ENCODE data around the gene ANXA1.

ANXA1 gene

GRCh38 chr9:73132034-73132776 lies 19.5 kb upstream of the ANXA1 start:
- ATAC-seq, result peak; percentile 96
- H3K27me3 Mint-ChIP-seq, result no peaks in the 10 kb centered on the region
- DNase-seq, result peak; percentile 56 to 73
- peaks cover 20% of the 10 kb centered on the region for H3K4me1 Mint-ChIP-seq
- H3K9me3 Mint-ChIP-seq, result no peaks in the 10 kb centered on the region
- H3K27ac Mint-ChIP-seq, result peak overlapping the region; percentile 36 to 98
- H3K4me3 Mint-ChIP-seq, result peak overlapping the region; percentile 62 to 91

- ATAC-seq (no peak), DNase-seq (no peak)
- Mint-ChIP-seq H3K4me3 (peak overlapping the region; percentile 62 to 91), H3K27ac (peak overlapping the region; percentile 84 to 98), H3K4me1 (peaks cover 28% of the 10 kb centered on the region), H3K27me3 (no peaks in the 10 kb centered on the region), H3K9me3 (no peaks in the 10 kb centered on the region)
Measured at GRCh38 chr9:73133022-73133651, 18.5 kb upstream of the ANXA1 start.

GRCh38 chr9:73133921-73134407 lies 17.7 kb upstream of the ANXA1 start:
- ATAC-seq (no peak), DNase-seq (no peak)
- H3K9me3 Mint-ChIP-seq, result no peaks in the 10 kb centered on the region
- peak overlapping the region; percentile 48 to 76 for H3K27ac Mint-ChIP-seq
- H3K4me1 Mint-ChIP-seq, result peaks cover 33% of the 10 kb centered on the region
- peak overlapping the region in 1 of 2 donors; percentile 39 for H3K4me3 Mint-ChIP-seq
- no peaks in the 10 kb centered on the region for H3K27me3 Mint-ChIP-seq

GRCh38 chr9:73135394-73135793 lies 16.3 kb upstream of the ANXA1 start:
- no peak for ATAC-seq
- Mint-ChIP-seq H3K9me3 (no peaks in the 10 kb centered on the region), H3K27me3 (no peaks in the 10 kb centered on the region), H3K4me3 (no peak overlapping the region), H3K4me1 (peaks cover 37% of the 10 kb centered on the region), H3K27ac (peak overlapping the region in 1 of 2 donors; percentile 62)
- no peak for DNase-seq

DNA sequence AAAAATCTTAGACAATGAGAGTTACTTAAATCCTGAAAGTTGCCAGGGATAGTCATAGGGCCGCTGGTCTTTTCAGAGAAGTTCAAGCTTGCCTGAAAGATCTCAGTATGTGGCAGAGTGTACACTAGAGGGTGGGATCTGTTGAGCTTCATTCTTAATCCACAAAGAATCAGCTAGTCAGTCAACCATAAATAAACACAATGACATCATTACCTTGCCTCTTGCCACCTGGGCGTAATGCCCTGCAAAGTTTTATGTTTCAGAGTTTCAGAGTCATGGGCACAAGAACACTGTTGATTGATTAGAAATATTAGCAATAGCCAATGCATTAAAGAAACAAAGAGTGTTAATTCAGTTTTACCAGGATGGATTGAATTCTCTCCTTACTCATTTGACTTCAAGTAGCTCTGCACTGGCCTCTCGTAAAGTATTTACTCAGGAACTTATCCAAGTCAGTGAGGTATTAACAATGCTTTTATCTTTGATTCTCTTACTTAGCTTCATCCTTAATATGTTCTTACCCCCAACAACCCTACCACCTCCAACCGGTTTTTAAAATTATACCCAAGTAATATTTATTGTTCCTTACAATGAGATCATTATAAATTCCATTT lies 14.3 kb upstream of the ANXA1 start:
- Mint-ChIP-seq H3K27me3 (no peaks in the 10 kb centered on the region), H3K27ac (peak overlapping the region in 1 of 2 donors; percentile 69)
- no peak for DNase-seq

DNA sequence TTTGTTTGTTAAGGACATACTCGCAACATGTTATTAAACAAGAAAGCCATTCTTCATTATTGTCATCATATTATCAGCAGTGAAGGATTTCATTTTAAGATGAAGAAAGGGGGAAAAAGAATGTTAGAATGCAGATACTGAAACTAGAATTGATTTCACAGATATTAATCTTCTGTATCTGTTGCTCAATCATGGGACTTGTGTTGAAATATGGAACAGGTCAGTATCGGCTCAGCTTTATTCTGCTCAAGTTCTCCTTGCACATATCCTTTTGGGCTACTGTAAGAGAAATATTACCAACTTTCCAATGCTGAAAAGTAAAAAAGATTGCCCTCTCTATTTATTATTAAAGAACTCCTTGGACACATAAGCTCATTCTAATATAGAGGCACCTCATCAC lies 13.8 kb upstream of the ANXA1 start:
- ATAC-seq (no peak), DNase-seq (no peak)
- Mint-ChIP-seq H3K4me3 (no peak overlapping the region), H3K9me3 (peaks cover 0 to 7% of the 10 kb centered on the region in 2 donors), H3K27me3 (no peaks in the 10 kb centered on the region), H3K4me1 (peaks cover 37% of the 10 kb centered on the region), H3K27ac (no peak overlapping the region)

More for the DNA sequence above, 14.3 kb upstream of the ANXA1 start:
- no peak for ATAC-seq
- H3K4me3 Mint-ChIP-seq, result no peak overlapping the region
- H3K4me1 Mint-ChIP-seq, result peaks cover 37% of the 10 kb centered on the region
- peaks cover 0 to 6% of the 10 kb centered on the region in 2 donors for H3K9me3 Mint-ChIP-seq

GRCh38 chr9:73138516-73138915 lies 13.1 kb upstream of the ANXA1 start:
- Mint-ChIP-seq H3K4me3 (no peak overlapping the region), H3K9me3 (peaks cover 0 to 7% of the 10 kb centered on the region in 2 donors), H3K4me1 (peaks cover 42% of the 10 kb centered on the region), H3K27me3 (no peaks in the 10 kb centered on the region), H3K27ac (no peak overlapping the region)
- DNase-seq (no peak), ATAC-seq (no peak)

GRCh38 chr9:73141282-73141681 lies 10.4 kb upstream of the ANXA1 start:
- no peaks in the 10 kb centered on the region for H3K27me3 Mint-ChIP-seq
- ATAC-seq, result no peak
- no peak overlapping the region for H3K27ac Mint-ChIP-seq
- peaks cover 0 to 7% of the 10 kb centered on the region in 2 donors for H3K9me3 Mint-ChIP-seq
- H3K4me1 Mint-ChIP-seq, result peaks cover 54% of the 10 kb centered on the region
- DNase-seq, result no peak
- no peak overlapping the region for H3K4me3 Mint-ChIP-seq

- Mint-ChIP-seq H3K9me3 (peaks cover 4 to 7% of the 10 kb centered on the region in 2 donors), H3K27ac (peak overlapping the region; percentile 76 to 88), H3K4me1 (peaks cover 55% of the 10 kb centered on the region), H3K4me3 (peak overlapping the region; percentile 60 to 64), H3K27me3 (no peaks in the 10 kb centered on the region)
- ATAC-seq, result no peak
- DNase-seq, result no peak
Measured at GRCh38 chr9:73143711-73144328, 7.8 kb upstream of the ANXA1 start.

GRCh38 chr9:73146111-73146815 lies 5.4 kb upstream of the ANXA1 start:
- peaks cover 70% of the 10 kb centered on the region for H3K4me1 Mint-ChIP-seq
- H3K9me3 Mint-ChIP-seq, result peaks cover 4 to 7% of the 10 kb centered on the region in 2 donors
- DNase-seq, result no peak
- no peaks in the 10 kb centered on the region for H3K27me3 Mint-ChIP-seq
- H3K27ac Mint-ChIP-seq, result no peak overlapping the region
- H3K4me3 Mint-ChIP-seq, result no peak overlapping the region
- no peak for ATAC-seq

- H3K4me1 Mint-ChIP-seq, result peaks cover 79% of the 10 kb centered on the region
- ATAC-seq (no peak), DNase-seq (no peak)
- H3K27me3 Mint-ChIP-seq, result no peaks in the 10 kb centered on the region
- peaks cover 0 to 4% of the 10 kb centered on the region in 2 donors for H3K9me3 Mint-ChIP-seq
- H3K4me3 Mint-ChIP-seq, result peak overlapping the region in 1 of 2 donors; percentile 19
- H3K27ac Mint-ChIP-seq, result peak overlapping the region in 1 of 2 donors; percentile 34
Measured at GRCh38 chr9:73148447-73148937, 3.2 kb upstream of the ANXA1 start.

GRCh38 chr9:73149371-73150067 lies 2.1 kb upstream of the ANXA1 start:
- DNase-seq, result no peak
- Mint-ChIP-seq H3K27me3 (no peaks in the 10 kb centered on the region), H3K9me3 (peaks cover 0 to 4% of the 10 kb centered on the region in 2 donors), H3K27ac (peak overlapping the region; percentile 22 to 67), H3K4me3 (peak overlapping the region; percentile 59 to 66), H3K4me1 (peaks cover 79% of the 10 kb centered on the region)
- peak; percentile 87 for ATAC-seq

- Mint-ChIP-seq H3K4me3 (peak overlapping the region; percentile 62 to 82), H3K27ac (peak overlapping the region in 1 of 2 donors; percentile 87), H3K9me3 (peaks cover 0 to 4% of the 10 kb centered on the region in 2 donors), H3K27me3 (no peaks in the 10 kb centered on the region), H3K4me1 (peaks cover 85% of the 10 kb centered on the region)
- ATAC-seq, result no peak
- DNase-seq, result no peak
Measured at GRCh38 chr9:73152543-73152844, 829 bp downstream of the ANXA1 start.

DNA sequence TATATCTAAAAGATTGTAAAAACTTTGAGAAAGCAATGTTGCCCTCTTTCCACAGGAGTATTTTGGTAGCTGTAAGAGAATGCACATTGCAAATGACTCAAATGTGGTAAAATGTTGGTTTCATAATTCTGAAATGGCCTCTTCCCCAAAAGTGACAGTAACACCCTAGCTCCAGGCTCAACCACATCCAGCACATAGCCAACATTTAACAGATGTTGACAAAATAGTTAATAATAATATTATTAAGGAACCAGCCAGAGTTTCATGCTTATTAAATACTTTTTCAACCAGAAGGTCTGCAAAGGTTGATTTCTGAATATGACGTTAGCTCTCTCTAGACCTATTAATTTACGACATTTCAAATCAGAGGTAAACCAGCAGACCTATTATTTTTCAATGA lies 1.3 kb downstream of the ANXA1 start:
- H3K4me1 Mint-ChIP-seq, result peaks cover 86% of the 10 kb centered on the region
- DNase-seq (peak in 1 of 2 donors; percentile 22), ATAC-seq (peak; percentile 83)
- H3K9me3 Mint-ChIP-seq, result peaks cover 0 to 3% of the 10 kb centered on the region in 2 donors
- no peaks in the 10 kb centered on the region for H3K27me3 Mint-ChIP-seq
- H3K27ac Mint-ChIP-seq, result peak overlapping the region in 1 of 2 donors; percentile 72
- peak overlapping the region; percentile 44 to 82 for H3K4me3 Mint-ChIP-seq
